KMS-11 (cell line): ENCODE results near the gene TBXAS1.

Experiments used
- H2AFZ ChIP-seq: fragments of 200-600 bp; sonication (generic); 2 replicates; pipeline ENCODE4 v1.6.1; 2016; ENCODE audit warnings: antibody characterized with exemption, mixed run types, low read depth
- H3K27ac ChIP-seq: fragments of 200-600 bp; sonication (generic); 2 replicates; pipeline ENCODE4 v1.6.1; 2016; ENCODE audit warnings: mild to moderate bottlenecking, mixed run types
- H3K27me3 ChIP-seq: fragments of 200-600 bp; sonication (generic); 2 replicates; pipeline ENCODE4 v1.6.1; 2017; ENCODE audit warnings: mild to moderate bottlenecking, low read depth, mixed run types, moderate library complexity; ENCODE audit not compliant: insufficient read depth
- H3K36me3 ChIP-seq: fragments of 200-600 bp; sonication (generic); 2 replicates; pipeline ENCODE4 v1.6.1; 2017; ENCODE audit warnings: mild to moderate bottlenecking, mixed run types; ENCODE audit not compliant: insufficient read depth
- H3K4me1 ChIP-seq: fragments of 200-600 bp; sonication (generic); 2 replicates; pipeline ENCODE4 v1.6.1; 2016; ENCODE audit warnings: mild to moderate bottlenecking, low read depth, mixed run types; ENCODE audit not compliant: poor library complexity, severe bottlenecking
- H3K4me2 ChIP-seq: fragments of 200-600 bp; sonication (generic); 2 replicates; pipeline ENCODE4 v1.7.0; 2016; ENCODE audit warnings: mild to moderate bottlenecking, mixed run types
- H3K4me3 ChIP-seq: fragments of 200-600 bp; sonication (generic); IDR thresholded peaks from 2 replicates; pipeline ENCODE4 v1.6.1; 2017; ENCODE audit warnings: low read depth, low read length, mixed read lengths; ENCODE audit not compliant: insufficient read depth
- H3K79me2 ChIP-seq: fragments of 200-600 bp; sonication (generic); 2 replicates; pipeline ENCODE4 v1.6.1; 2016; ENCODE audit warnings: low read depth, mixed run types; ENCODE audit not compliant: insufficient read depth
- H3K9ac ChIP-seq: fragments of 200-600 bp; sonication (generic); 2 replicates; pipeline ENCODE4 v1.6.1; 2016; ENCODE audit warnings: mild to moderate bottlenecking, mixed run types
- H4K20me1 ChIP-seq: fragments of 200-600 bp; sonication (generic); 2 replicates; pipeline ENCODE4 v1.6.1; 2016; ENCODE audit warnings: mild to moderate bottlenecking, mixed run types; ENCODE audit not compliant: insufficient read depth
- TF ChIP-seq, protein P1 (sequence below): fragments of 200-600 bp; sonication (generic); conservative IDR thresholded peaks from 2 replicates; pipeline ENCODE4 v1.6.1; 2017; ENCODE audit warnings: low read depth, mild to moderate bottlenecking, antibody characterized with exemption, low read length, moderate library complexity, mixed read lengths

The TBXAS1 gene

GRCh38 chr7:140026935-140027334, 197.9 kb downstream of the TBXAS1 start:
- no peak overlapping the region for H3K4me3 ChIP-seq
- no peaks in the 10 kb centered on the region for H4K20me1 ChIP-seq
- H3K9ac ChIP-seq, result no peak overlapping the region
- no peaks in the 10 kb centered on the region for H3K27me3 ChIP-seq
- no peaks in the 10 kb centered on the region for H3K36me3 ChIP-seq
- no peak overlapping the region for H2AFZ ChIP-seq
- TF ChIP-seq, protein P1, sequence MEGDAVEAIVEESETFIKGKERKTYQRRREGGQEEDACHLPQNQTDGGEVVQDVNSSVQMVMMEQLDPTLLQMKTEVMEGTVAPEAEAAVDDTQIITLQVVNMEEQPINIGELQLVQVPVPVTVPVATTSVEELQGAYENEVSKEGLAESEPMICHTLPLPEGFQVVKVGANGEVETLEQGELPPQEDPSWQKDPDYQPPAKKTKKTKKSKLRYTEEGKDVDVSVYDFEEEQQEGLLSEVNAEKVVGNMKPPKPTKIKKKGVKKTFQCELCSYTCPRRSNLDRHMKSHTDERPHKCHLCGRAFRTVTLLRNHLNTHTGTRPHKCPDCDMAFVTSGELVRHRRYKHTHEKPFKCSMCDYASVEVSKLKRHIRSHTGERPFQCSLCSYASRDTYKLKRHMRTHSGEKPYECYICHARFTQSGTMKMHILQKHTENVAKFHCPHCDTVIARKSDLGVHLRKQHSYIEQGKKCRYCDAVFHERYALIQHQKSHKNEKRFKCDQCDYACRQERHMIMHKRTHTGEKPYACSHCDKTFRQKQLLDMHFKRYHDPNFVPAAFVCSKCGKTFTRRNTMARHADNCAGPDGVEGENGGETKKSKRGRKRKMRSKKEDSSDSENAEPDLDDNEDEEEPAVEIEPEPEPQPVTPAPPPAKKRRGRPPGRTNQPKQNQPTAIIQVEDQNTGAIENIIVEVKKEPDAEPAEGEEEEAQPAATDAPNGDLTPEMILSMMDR, result no peak
- no peaks in the 10 kb centered on the region for H3K4me1 ChIP-seq
- no peak overlapping the region for H3K4me2 ChIP-seq
- no peak overlapping the region for H3K27ac ChIP-seq
- H3K79me2 ChIP-seq, result no peaks in the 10 kb centered on the region

GRCh38 chr7:140027858-140028257, 198.8 kb downstream of the TBXAS1 start:
- H3K36me3 ChIP-seq, result no peaks in the 10 kb centered on the region

DNA sequence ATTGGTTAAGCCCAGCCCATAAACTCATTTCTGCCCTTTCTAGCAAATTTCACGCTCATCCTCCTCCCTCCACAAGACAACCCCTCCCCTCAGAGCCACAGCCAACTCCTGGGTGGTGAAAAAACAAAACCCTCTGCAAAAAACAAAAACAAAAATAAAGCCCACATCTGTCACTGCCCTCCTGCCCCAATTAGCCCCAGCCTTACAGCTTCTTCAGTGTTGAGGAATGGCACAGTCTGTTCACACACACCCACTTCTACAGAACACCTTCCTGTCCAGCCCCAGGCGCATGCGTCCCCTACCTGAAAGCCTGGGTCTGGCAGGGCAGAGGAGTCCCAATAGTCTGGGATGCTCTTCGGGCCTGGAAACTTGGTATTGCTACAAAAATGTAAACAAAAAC, 199.2 kb downstream of the TBXAS1 start:
- no peak overlapping the region for H2AFZ ChIP-seq
- no peaks in the 10 kb centered on the region for H3K4me1 ChIP-seq
- no peak overlapping the region for H3K4me3 ChIP-seq
- no peaks in the 10 kb centered on the region for H3K36me3 ChIP-seq
- no peak overlapping the region for H3K4me2 ChIP-seq
- H4K20me1 ChIP-seq, result no peaks in the 10 kb centered on the region
- TF ChIP-seq, protein P1, result no peak
- no peak overlapping the region for H3K9ac ChIP-seq
- H3K27ac ChIP-seq, result no peak overlapping the region
- no peaks in the 10 kb centered on the region for H3K79me2 ChIP-seq
- H3K27me3 ChIP-seq, result no peaks in the 10 kb centered on the region

More at GRCh38 chr7:140027858-140028257, 198.8 kb downstream of the TBXAS1 start:
- no peak overlapping the region for H3K27ac ChIP-seq
- H3K4me3 ChIP-seq, result no peak overlapping the region
- TF ChIP-seq, protein P1, result no peak
- no peaks in the 10 kb centered on the region for H3K4me1 ChIP-seq
- H3K9ac ChIP-seq, result no peak overlapping the region
- no peaks in the 10 kb centered on the region for H3K79me2 ChIP-seq
- H4K20me1 ChIP-seq, result no peaks in the 10 kb centered on the region
- H3K27me3 ChIP-seq, result no peaks in the 10 kb centered on the region
- no peak overlapping the region for H3K4me2 ChIP-seq
- H2AFZ ChIP-seq, result no peak overlapping the region

DNA sequence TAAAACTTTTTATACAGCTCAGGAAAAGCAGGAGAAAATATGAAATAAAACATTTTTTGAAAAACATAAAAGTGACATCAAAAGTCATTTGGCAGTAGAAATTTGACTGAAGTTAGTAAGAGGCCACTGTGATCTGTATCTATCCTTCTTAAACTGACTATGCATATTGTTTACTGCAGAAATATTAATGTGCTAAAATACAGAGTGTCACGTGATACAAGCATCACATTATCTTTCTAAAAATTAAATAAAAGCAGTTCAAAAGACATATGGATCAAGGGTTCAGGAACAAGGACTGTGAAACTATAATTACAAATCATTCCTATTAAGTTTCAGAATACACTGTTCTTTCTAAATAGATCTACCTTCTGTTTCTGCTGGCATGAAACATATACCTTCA, 200.0 kb downstream of the TBXAS1 start:
- Histone ChIP-seq H3K4me3 (no peak overlapping the region), H3K27ac (no peak overlapping the region), H3K79me2 (no peaks in the 10 kb centered on the region), H3K27me3 (no peaks in the 10 kb centered on the region), H3K4me2 (no peak overlapping the region), H3K4me1 (no peaks in the 10 kb centered on the region), H3K9ac (no peak overlapping the region), H4K20me1 (no peaks in the 10 kb centered on the region), H2AFZ (no peak overlapping the region), H3K36me3 (no peaks in the 10 kb centered on the region)
- TF ChIP-seq, protein P1, result no peak
